NAMALWA (cell line): ENCODE results near the gene ZNF772.

Experiments
- DNase-seq: peaks from one replicate; pipeline ENCODE4 v3.0.0-alpha.2; 2015; ENCODE audit warnings: low spot score

The ZNF772 gene

GRCh38 chr19:57435062-57435978, 42.0 kb downstream of the ZNF772 start, which contains the start of gene ZNF749:
ZNF749 (plus strand) TSS chr19:57435325; CDS start chr19:57435579, 254 bp downstream.
- peak; percentile 99 for DNase-seq

GRCh38 chr19:57434386-57435061, 42.8 kb downstream of the ZNF772 start:
- DNase-seq: no peak

GRCh38 chr19:57421037-57421436, 56.3 kb downstream of the ZNF772 start:
- no peak for DNase-seq

GRCh38 chr19:57419439-57419838, 57.9 kb downstream of the ZNF772 start:
- no peak for DNase-seq
